ENCODE results near the gene LITAFD.
"Not testable (repeated sequence)": the region's sequence is repeated elsewhere in the genome, so short reads cannot be mapped to it uniquely, and the experiment has no call there.

LITAFD gene

DNA sequence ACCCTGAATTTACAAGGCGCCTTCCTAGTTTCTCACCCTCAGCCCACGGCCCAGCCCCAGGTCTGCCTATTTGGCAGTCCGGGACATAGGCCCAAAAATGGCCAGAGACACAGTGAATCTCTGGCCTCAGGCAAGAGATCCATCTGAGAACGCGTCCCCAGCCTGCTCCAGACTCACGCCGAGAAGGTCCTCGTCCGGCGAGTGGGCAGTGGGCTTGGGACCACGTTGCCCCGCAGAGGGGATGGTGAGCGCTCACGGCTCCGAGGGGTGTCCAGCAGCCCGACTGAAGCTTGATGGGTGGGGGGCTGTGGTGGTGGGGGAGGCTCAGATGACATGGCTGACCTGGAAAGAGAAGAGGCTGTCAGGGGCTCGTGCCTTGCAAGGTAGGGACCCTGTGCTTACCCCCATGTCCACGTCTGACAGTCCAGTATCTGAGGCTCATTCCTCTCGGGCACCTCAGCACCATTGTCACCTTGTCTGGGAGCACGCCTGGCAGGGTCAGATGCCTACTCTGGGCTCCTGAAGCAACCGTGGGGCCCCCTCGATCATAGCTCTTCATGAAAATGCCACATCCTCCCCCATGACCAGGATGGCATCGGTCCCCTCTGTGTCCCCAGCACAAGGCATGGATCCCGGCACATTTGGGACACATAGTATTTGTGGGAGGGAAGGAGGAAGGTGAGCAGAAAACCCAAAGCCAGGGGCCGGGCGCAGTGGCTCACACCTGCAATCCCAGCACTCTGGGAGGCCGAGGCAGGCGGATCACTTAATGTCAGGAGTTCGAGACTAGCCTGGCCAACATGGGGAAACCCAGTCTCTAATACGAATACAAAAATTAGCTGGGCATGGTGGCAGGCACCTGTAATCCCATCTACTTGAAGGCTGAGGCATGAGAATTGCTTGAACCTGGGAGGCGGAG lies 22.9 kb upstream of the LITAFD start:
- DNase-seq: no peak

DNA sequence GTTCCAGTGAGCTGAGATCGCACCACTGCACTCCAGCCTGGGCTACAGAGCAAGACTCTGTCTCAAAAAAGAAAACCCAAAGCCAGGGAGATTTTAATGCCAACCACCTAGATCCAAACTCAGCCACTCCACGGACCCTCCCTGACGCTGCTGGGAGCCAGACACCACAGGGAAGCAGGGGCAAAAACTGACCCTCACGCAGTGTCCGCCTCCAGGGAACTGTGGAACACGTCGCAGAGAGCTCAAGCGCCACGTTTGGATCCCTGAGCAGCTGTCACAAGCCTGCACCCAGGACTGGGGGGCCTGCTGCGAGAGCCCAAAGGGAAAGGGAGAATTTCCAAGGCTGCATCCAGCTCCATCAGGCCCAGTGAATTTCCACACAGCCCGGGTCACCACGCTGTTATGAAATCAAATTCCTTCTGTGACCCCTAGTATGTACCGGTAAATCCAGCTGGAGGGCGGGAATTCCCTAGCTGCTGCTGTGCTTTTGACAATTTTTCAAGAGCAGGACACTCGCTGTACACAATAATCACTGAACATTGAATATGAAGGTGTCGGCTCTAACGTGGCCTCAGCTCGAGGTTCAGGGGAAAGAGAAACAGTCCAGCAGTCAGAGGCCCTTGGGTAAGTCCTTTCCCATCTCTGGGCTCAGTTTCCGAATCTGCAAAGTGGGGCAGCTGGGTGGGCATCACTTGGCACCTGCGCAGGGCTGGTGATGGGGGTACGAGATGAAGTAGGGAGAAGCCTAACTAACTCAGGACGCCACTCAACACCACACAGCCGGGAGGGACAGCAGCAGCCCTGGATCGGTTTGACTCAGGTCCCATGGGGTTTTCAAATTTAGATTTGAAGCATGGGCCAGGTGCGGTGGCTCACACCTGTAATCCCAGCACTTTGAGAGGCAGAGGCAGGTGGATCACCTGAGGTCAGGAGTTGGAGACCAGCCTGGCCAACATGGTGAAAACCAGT lies 22.0 kb upstream of the LITAFD start:
- DNase-seq: no peak

GRCh38 chr16:8861563-8862308 lies 20.4 kb upstream of the LITAFD start:
- DNase-seq: no peak

GRCh38 chr16:8862309-8863130 lies 19.6 kb upstream of the LITAFD start:
- DNase-seq: no peak

DNA sequence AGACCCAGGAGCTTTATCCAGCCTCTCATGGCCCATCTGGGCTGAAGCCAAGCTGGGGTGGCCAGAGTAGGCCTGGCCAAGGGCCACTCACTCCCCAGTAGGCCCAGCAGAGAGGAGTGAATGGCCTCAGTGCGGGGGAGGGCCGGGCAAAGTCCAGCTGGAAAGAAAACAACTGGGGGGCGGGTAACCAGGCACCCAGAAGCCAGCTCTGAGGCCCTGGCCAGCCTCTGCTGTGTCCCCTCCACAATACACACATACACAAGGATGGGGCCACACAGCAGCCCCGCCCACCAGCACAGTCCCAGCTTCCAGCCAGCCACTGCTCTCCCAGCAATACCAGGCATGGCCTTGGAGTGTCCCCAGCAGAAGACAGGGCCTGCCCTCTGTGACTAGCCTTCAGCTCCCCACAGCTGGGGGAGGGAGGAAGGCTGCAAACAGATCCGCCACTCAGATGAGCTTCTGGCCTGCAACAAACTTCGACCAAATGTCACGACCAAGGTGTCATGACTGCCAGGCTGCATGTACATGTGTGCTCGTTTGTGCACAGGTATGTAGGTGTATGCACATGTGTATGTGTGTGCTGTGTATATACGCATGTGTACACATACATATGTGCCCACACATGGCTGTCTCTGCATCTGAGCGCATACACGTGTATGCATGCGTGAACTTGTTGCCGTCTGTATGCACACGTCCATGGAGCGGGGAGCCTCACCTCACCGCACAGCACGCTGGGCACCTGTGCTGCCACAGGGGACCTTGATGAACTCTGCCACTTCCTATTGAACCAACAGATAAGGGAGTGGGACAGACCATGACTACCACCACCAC lies 18.3 kb upstream of the LITAFD start:
- no peak for DNase-seq

GRCh38 chr16:8864480-8865110 lies 17.6 kb upstream of the LITAFD start:
- DNase-seq: no peak

DNA sequence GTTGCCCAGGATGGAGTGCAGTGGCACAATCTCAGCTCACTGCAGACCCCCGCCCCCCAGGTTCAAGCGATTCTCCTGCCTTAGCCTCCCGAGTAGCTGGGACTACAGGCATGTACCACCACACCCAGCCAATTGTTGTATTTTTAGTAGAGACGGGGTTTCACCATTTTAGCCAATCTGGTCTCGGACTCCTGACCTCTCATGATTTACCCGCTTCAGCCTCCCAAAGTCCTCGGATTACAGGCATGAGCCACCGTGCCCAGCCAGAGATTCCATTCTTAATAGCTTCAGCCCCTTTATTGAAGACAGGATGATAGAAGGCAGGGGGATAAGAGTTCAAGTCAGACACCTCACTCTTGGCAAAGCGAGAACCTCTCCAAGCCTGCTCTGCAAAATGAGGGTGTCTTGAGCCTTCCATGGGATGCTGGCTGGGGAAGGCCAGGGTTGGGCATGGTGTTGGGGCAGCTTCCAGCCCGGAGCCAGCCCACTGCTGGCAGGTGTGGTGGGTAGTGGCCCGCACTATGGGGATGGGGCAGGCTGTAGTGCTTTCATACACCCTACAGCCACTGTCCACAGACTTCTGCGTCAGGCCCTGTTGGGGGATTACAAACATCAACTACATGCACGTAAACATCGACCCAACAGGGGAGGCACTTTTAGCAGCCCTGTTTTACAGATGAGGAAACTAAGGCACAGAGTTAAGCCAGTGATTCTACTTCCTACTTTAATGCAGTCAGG lies 16.8 kb upstream of the LITAFD start:
- no peak for DNase-seq

DNA sequence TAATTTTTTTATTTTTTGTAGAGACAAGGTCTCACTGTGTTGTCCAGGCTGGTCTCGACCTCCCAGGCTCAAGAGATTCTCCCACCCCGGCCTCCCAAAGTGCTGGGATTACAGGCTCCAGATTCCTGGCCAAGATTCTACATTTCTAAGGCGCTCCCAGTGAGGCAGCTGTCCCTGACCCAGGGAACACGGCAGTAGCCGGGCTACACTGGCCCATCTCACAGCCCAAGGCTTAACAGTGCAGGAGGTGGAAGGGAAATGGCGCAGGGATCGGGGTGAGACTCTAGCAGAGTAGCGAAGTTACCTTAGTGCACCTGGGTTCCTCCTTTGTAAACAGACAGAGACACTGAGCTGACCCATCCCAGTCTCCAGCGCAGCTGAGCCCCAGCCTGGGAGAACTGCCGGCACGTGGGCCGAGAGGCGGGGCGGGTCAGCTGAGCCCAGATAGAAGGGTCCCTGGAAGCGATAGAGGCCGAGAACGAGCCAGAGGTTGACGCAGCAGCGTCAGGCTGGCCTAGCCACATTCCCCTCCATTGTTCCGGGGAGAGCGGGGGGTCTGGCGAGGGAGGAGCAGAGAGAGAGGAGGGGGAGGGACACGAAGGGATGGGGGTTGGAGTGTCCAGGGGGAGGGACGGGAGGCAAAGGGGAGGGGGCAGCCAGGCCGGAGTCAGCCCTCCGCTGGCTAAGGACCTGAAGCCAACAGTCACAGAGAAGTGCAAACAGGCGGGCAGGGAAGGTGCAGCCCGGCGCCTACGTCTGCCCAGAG lies 15.8 kb upstream of the LITAFD start:
- DNase-seq: no peak

- DNase-seq: no peak
Observed at GRCh38 chr16:8866884-8867215, 15.3 kb upstream of the LITAFD start.

DNA sequence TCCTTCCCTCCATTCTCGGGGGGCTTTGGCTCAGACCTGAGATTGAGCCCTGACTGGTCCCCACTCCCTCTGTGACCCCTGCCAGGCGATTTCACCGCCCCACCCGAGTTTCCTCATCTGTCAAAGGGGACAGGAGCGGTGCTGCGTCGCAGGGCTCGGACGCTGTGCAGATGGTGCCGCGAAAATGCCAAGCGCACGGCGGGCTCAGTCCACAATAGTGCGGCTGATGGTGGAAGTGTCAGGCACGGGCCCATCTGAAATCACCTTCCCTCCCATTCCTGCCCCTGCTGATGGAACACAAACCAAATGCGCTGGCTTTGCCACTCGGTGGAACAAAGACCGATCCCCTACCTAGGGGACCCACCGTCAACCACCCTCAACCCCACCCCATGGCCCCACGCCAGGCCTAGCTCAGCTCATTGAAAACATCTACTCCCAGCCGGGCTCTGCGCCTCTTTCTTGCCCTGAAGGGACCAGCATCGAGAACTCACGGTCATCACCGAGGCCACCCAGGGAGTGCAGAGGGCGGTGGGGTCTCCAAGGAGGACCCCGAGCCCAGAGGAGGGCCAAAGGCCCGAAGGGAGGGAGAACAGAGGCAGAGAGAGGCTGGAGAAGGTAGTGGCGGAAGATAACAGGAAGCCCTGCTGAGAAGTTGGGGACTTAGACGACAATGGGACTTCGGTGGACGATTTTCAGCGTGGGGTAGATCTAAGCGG lies 14.8 kb upstream of the LITAFD start:
- peak; percentile 72 for DNase-seq

GRCh38 chr16:8867932-8868415 lies 14.2 kb upstream of the LITAFD start:
- no peak for DNase-seq

DNA sequence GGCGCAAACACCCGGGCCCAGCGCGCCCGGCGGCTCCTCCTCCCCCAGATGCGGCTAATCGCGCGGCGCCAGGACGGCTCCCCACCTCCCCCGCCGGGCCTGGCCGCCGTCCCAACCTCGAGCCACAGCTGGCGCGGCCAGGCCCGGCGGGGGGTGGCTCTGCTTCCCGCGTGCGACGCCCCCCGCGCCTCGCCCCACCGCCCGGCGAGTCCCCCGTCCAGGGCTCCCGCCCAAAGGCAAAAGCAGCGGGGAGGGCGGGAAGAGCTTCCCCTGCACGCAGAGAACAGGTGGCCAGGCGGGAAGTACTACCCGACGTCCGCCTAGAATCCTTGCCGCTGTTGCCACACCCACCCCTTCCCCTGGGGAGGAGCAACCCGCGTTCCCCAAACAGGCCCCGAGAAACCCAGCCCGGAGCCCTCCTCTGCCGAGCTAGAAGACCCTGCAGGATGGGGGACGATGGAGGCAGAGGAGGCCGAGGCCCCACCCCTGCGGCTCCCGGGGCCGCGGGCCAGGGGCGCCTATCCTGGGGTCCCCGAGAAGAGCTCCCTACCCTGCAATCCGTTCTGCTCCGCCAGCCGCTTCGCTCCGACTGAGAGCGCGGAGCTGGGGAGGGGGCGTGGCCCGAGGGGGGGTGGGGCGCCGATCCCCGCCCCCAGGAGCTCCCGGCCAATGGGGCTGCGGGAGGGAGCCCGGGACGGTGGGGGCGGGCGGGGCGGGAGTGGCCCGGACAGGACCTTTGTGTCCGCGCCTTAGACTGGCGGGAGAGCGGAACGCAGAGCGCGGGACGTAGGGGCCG lies 13.5 kb upstream of the LITAFD start, which contains the start of gene CARHSP1:
TSS of gene CARHSP1 (minus strand) at position 591 of the 796 bp plus-strand sequence. CDS start 9,678 bp downstream, outside the sequence.
- peak; percentile 90 for DNase-seq

DNA sequence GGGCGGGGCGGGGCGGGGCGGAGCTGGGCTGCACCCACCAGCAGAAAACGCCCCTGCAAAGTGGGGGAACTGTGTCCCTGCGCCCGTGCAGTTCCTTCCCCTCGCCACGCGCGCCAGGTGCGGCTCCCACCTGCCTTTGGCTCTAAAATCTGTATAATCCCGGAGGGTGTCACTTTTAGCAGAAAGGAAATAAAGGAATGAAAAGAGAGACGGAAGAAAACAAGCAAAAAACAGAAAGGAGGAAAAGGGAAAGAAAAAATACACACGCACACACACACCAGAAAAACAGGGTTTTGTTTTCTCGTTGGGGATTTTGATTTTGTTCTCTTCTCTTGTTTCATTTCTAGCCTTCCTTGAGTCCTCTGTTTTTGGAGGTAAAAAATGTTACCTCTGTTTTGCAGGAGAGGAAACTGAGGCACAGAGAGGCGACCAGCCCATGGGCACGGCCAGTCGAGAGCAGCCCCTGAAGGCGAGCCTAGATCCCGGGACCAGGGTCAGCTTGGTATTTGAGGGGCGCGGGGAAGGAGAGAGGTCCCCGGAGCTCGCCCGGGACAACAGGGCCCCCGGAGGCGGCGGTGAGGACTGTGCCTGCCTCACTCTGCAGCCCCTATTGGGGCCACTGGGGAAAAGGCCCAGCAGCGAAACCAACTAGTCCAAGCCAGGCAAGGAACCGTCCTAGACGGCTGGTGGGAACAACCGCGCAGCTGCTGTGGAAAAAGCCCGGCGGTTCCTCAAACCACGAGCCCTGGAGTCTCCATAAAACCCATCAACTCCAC lies 12.8 kb upstream of the LITAFD start:
- no peak for DNase-seq

DNA sequence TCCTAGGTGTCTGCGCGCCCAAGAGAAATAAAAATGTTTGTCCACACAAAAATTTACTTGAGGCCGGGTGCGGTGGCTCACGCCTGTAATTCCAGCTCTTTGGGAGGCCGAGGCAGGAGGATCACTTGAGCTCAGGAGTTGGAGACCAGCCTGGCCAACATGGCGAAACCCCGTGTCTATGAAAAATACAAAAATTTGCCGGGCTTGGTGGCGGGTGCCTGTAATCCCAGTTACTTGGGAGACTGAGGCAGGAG lies 12.2 kb upstream of the LITAFD start:
- not testable (repeated sequence) for DNase-seq

GRCh38 chr16:8872071-8872470 lies 10.1 kb upstream of the LITAFD start:
- DNase-seq: no peak

GRCh38 chr16:8872967-8873865 lies 8.9 kb upstream of the LITAFD start:
- no peak for DNase-seq
